DOHH2 (cell line): ENCODE measurements around the gene CCDC180.

Experiments used
- CTCF ChIP-seq: fragments of 200-600 bp; sonication (generic); IDR thresholded peaks from one replicate; pipeline ENCODE4 v1.5.1; 2014; ENCODE audit warnings: antibody characterized with exemption, mild to moderate bottlenecking, low read depth, low read length; ENCODE audit not compliant: poor library complexity, severe bottlenecking
- EZH2phosphoT487 ChIP-seq: fragments of 200-600 bp; sonication (generic); IDR thresholded peaks from 2 replicates; pipeline ENCODE4 v1.6.1; 2017; ENCODE audit warnings: borderline replicate concordance, mild to moderate bottlenecking, antibody characterized with exemption, low read length, moderate library complexity, mixed read lengths

DNA sequence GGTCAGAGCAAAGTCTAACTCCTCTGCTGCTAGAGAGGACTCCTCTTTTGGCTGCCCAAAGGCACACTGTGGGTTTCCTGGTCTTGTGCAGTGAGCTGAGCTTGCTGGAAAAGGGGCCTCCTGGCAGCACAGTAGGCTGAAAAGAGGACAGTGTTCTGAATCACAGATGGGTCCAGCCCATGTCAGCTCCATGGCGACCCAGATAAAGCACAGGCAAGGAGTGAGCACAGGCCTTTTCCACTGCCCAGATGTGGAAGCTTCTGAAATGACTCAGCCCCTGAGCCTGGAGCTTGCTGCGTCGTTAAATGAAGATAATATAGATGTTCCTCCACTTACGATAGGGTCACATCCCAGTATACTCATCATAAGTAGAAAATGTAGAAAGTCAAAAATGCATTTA is 8.1 kb downstream of the CCDC180 start:
- TF ChIP-seq CTCF (no peak), EZH2phosphoT487 (no peak)
